Caki2 (cell line): ENCODE results near the gene FAM47B. TPM values are rescaled to one million over a fixed set of nuclear protein-coding genes. Genes with fewer than 3 reads are reported as not detected.

Experiments used
- DNase-seq: peaks from one replicate; pipeline ENCODE4 v3.0.0-alpha.2; 2015; ENCODE audit warnings: low read depth
- in situ Hi-C: cut with HindIII; loops from 2 replicates; pipeline ENCODE4 v1.10.0; 2016; ENCODE audit warnings: low sequenced_read_pairs, low pct_unique_long_range_greater_than_20kb, mixed read lengths
- total RNA-seq: library from RNA; depleted of rRNA; stranded (reverse); fragments of >200 nt; shearing (Covaris generic); gene quantifications from 2 replicates; pipeline ENCODE4 v1.2.3, GENCODE V29; 2014; ENCODE audit warnings: low replicate concordance; rRNA removed

Gene FAM47B
- not detected in 2 replicates for total RNA-seq

- no peak for DNase-seq
- in situ Hi-C loops: no loop called here
Observed at GRCh38 chrX:34942496-34942895, at the start of gene FAM47B. Gene FAM47B, plus strand, starts transcription at chrX:34942796. Its CDS starts 36 bp downstream, at chrX:34942832.

- DNase-seq: no peak
Observed at GRCh38 chrX:34893741-34894140, 48.9 kb upstream of the FAM47B start.

DNA sequence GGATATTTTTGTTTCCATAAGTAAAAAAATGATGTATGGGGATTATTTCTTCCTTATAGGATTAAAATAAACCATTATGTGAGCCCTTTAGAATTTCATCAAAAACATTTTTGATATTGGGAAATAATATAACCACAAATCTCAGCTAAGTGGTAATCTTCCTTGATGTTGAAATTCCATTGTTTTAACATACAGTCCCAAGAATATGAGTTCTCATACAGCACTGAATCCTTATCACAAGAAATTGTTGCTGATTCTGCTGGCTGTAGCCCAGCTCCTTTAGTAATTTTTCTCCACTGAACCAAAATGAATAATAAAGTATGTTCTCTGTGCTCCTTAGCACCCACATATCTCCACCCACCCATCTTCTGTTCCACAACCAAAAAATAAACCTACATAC lies 41.9 kb upstream of the FAM47B start:
- in situ Hi-C loops: no loop called here
- DNase-seq: no peak

More at GRCh38 chrX:34893741-34894140, 48.9 kb upstream of the FAM47B start:
- in situ Hi-C loops: no loop called here

GRCh38 chrX:34901761-34902160 lies 40.8 kb upstream of the FAM47B start:
- in situ Hi-C loops: no loop called here
- DNase-seq: no peak

GRCh38 chrX:34903316-34903715 lies 39.3 kb upstream of the FAM47B start:
- DNase-seq: no peak
- in situ Hi-C loops: no loop called here

GRCh38 chrX:34909151-34909550 lies 33.4 kb upstream of the FAM47B start:
- DNase-seq: no peak
- in situ Hi-C loops: no loop called here

- no peak for DNase-seq
- in situ Hi-C loops: no loop called here
Observed at GRCh38 chrX:34915463-34916225, 27.0 kb upstream of the FAM47B start.

- DNase-seq: no peak
- in situ Hi-C loops: no loop called here
Observed at GRCh38 chrX:34917146-34917545, 25.4 kb upstream of the FAM47B start.

DNA sequence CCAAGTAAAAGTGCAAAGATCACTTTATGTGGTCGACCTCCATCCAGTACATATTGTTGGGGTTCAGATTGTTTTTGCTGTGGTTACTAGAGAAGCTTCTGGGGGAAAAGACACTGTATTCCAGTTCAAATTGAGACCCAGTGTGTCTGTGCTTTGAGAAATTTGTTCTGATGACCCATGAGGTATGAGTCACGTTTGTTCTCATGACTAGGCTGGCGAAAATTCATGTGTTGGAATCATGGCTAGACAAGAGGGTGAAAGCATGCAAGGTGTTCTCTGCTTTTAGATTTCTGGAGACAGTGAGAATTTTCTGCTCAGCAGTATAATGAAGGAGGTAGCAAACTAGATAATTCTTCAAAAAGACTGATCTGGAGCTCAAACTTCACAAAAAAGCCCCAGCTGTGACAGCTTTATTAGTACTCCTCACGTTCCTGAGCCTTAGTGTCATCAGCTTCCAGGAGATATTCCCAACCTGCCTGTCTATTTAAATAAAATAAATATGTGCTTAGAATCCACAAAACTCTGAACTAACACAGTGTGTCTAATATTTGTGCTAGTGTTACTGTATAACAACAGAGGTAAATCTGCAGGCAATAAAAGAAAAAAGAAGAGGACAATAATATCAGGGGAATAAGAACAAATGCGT lies 24.4 kb upstream of the FAM47B start:
- no peak for DNase-seq
- in situ Hi-C loops: no loop called here

DNA sequence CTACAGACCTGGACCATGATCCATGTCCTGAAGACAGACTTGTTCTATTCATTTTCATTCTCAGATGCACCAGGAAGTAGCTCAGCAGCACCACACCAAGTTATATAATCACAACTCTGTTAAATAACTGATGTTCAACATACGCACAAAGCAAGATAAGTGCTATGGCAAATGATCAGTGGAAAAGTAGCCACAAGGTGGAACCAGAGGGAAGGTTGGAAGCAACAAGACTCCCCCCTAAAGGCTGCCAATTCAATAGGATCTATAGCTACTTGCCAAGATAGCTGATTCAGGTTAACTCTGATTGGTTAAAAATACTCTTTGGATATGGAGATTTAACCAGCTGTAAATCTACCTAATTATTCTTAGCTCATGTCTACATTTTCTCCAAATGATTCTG lies 23.7 kb upstream of the FAM47B start:
- peak; percentile 40 for DNase-seq
- in situ Hi-C loops: no loop called here

DNA sequence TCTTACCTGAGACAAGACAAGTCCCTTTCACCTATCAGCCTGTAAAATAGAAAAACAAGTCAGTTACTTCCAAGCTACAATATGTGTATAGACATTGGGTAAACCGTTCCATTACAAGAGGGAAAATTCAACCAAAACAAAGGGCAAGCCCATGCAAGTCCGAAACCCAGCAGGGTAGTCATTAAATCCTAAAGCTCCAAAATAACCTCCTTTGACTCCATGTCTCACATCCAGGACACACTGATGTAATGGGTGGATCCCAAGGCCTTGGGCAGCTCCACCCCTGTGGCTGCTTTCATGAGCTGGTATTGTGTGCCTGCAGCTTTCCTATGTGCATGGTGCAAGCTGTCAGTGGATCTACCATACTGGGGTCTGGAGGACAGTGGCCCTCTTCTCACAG lies 14.7 kb upstream of the FAM47B start:
- in situ Hi-C loops: no loop called here
- no peak for DNase-seq

- in situ Hi-C loops: no loop called here
Observed at GRCh38 chrX:34943235-34943634, 639 bp downstream of the FAM47B start.

DNA sequence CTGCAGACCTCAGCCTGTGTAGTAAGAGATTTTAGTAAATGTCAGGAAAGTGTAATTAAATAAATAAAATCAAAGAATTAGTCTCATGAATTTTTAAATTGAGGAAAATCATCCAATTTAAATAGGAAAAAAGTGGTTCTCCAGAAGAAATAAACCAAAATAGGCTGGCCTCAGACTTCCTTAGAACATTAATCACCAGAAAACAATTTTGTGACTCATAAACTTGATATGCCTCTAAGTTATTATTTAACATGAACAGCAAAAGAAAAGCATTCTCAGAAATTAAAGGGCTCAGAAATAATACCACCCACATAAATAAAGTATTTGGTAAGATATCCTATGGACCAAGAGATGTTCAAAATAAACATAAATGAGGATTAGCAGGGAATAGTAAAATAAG lies 14.3 kb downstream of the FAM47B start:
- peak; percentile 10 for DNase-seq
- in situ Hi-C loops: no loop called here

More at GRCh38 chrX:34943235-34943634, 639 bp downstream of the FAM47B start:
- no peak for DNase-seq

- in situ Hi-C loops: no loop called here
- no peak for DNase-seq
Observed at GRCh38 chrX:34961662-34962061, 19.1 kb downstream of the FAM47B start.

GRCh38 chrX:34972206-34972605 lies 29.6 kb downstream of the FAM47B start:
- DNase-seq: no peak

DNA sequence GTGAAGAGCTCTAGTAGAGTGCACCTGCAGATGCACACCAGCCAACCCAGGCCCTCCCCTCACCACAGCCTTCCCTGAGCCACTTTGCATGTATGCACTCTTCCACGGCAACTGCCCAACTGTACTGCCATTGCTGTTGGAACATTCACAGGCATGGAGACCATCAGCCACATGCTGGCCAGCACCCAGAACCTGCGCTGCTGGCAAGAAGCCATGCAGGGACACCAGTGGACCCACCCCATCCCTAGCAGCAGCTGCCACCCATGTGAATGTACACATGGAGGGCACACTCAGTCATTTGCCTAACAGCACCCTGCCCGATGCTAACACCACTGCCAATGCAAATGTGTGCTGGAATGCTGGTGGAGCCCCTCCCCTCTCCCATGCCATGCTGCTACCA lies 35.6 kb downstream of the FAM47B start:
- DNase-seq: no peak
- in situ Hi-C loops: no loop called here

More at GRCh38 chrX:34972206-34972605, 29.6 kb downstream of the FAM47B start:
- in situ Hi-C loops: no loop called here

DNA sequence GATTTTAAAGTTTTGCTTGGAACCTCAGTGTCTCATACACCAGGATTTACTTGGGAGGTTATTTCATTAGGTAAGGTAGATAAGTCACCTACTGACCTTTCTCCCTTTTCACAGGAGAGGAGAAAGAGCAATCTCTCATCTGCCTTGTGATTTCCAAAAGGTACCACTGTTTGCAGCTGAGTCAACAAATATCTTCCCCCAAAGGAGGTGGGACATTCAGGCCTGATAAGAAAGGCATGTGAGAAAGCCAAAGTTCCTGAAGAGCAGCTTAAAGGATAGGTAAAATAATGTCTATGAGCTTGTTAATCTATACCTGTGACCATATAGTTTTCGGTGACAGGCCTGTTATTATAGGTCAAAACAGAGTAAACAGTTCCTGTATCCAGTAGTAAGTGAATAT lies 45.0 kb downstream of the FAM47B start:
- in situ Hi-C loops: no loop called here
- DNase-seq: no peak
